H1 (cell line): ENCODE data around the gene ANO2. TPM values are rescaled to one million over a fixed set of nuclear protein-coding genes. Genes with fewer than 3 reads are reported as not detected.

Experiments
- CTCF ChIA-PET: fragments of 300-600 bp; sonication (Branson Sonifier 250); formaldehyde crosslinking; loops from one replicate; lab custom pipeline; 2021; ENCODE audit not compliant: partially characterized antibody; lab: Charles Lee
- POLR2A ChIA-PET: fragments of 300-600 bp; sonication (Branson Sonifier 250); formaldehyde crosslinking; loops from one replicate; lab custom pipeline; 2021; ENCODE audit warnings: inconsistent platforms; ENCODE audit not compliant: partially characterized antibody; lab: Charles Lee
- DNase-seq, 2 experiments: peaks; one replicate each; pipeline versions ENCODE4 v3.0.0 to v3.0.0-alpha.2; 2010 to 2022; ENCODE audit warnings: low spot score in 2 of 2, low read depth in 1 of 2, mixed read lengths in 1 of 2
- FAIRE-seq: peaks from 2 replicates; lab custom pipeline; 2011; peaks lifted over from hg19 to GRCh38; lab: Jason Lieb, UNC
- H2AFZ ChIP-seq: 2 replicates; pipeline ENCODE4 v1.8.1; 2012; ENCODE audit warnings: low read length, inconsistent platforms
- H2AK5ac ChIP-seq: 2 replicates; pipeline ENCODE4 v1.6.1; 2013; ENCODE audit warnings: low read depth, low read length
- H2BK120ac ChIP-seq: replicated peaks from 2 replicates; pipeline ENCODE3; 2013; ENCODE audit warnings: low read depth, low read length, inconsistent platforms
- H2BK12ac ChIP-seq: 2 replicates; pipeline ENCODE4 v1.6.1; 2013; ENCODE audit warnings: low read depth, low read length
- H2BK15ac ChIP-seq: 2 replicates; pipeline ENCODE4 v1.6.1; 2013; ENCODE audit warnings: low read length
- H2BK20ac ChIP-seq: 2 replicates; pipeline ENCODE4 v1.6.1; 2013; ENCODE audit warnings: low read length
- H2BK5ac ChIP-seq: 2 replicates; pipeline ENCODE4 v1.6.1; 2013; ENCODE audit warnings: low read depth, low read length
- H3K14ac ChIP-seq: 2 replicates; pipeline ENCODE4 v1.6.1; 2013; ENCODE audit warnings: inconsistent platforms; ENCODE audit not compliant: insufficient read length
- H3K18ac ChIP-seq: 2 replicates; pipeline ENCODE4 v1.6.1; 2013; ENCODE audit warnings: low read length; ENCODE audit errors: extremely low read depth
- H3K23ac ChIP-seq: 2 replicates; pipeline ENCODE4 v1.6.1; 2013; ENCODE audit warnings: inconsistent platforms; ENCODE audit not compliant: insufficient read length
- H3K23me2 ChIP-seq: 2 replicates; pipeline ENCODE4 v1.6.1; 2013; ENCODE audit warnings: low read depth, low read length
- H3K27ac ChIP-seq: 2 replicates; pipeline ENCODE4 v1.6.1; 2011; ENCODE audit warnings: low read depth, low read length, inconsistent platforms
- H3K27me3 ChIP-seq, 4 experiments: replicated peaks in 1 of 4; 1 replicate in 1 of 4; 2 replicates in 3 of 4; pipeline versions ENCODE4 v1.6.1 to v1.8.1; 2011 to 2013; ENCODE audit warnings: low read length in 3 of 4, mild to moderate bottlenecking in 3 of 4, inconsistent platforms in 2 of 4, mixed read lengths in 2 of 4, moderate library complexity in 1 of 4; ENCODE audit not compliant: control insufficient read depth in 3 of 4, insufficient read depth in 3 of 4; ENCODE audit errors: extremely low read depth in 1 of 4
- H3K36me3 ChIP-seq, 4 experiments: 2 replicates each; pipeline versions ENCODE4 v1.6.1 to v1.8.1; 2011 to 2013; ENCODE audit warnings: mild to moderate bottlenecking in 4 of 4, low read length in 3 of 4, moderate library complexity in 2 of 4, control low read depth in 1 of 4, inconsistent platforms in 1 of 4; ENCODE audit not compliant: insufficient read depth in 4 of 4, control insufficient read depth in 2 of 4
- H3K4ac ChIP-seq: replicated peaks from 2 replicates; pipeline ENCODE3; 2013; ENCODE audit warnings: low read length, low read depth, mixed read lengths, inconsistent platforms; ENCODE audit not compliant: insufficient read length
- H3K4me1 ChIP-seq, 4 experiments: replicated peaks in 1 of 4; 1 replicate in 1 of 4; 2 replicates in 3 of 4; pipeline versions ENCODE4 v1.6.1 to v1.8.1; 2011 to 2013; ENCODE audit warnings: low read length in 3 of 4, inconsistent platforms in 2 of 4, mixed read lengths in 1 of 4; ENCODE audit not compliant: insufficient read depth in 4 of 4, control insufficient read depth in 3 of 4
- H3K4me2 ChIP-seq, 2 experiments: 2 replicates each; pipeline versions ENCODE4 v1.6.1 to v1.8.1; 2011 to 2013; ENCODE audit warnings: low read depth in 2 of 2, low read length in 2 of 2, control low read depth in 1 of 2, inconsistent platforms in 1 of 2, mild to moderate bottlenecking in 1 of 2; ENCODE audit not compliant: insufficient read depth in 1 of 2
- H3K4me3 ChIP-seq, 4 experiments: fragments of 200-600, 300-600 bp in 1 of 4; sonication (generic), shearing (Covaris generic), sonication (Bioruptor Twin) in 1 of 4; 2 replicates each; pipeline versions ENCODE4 v1.5.1 to v1.8.1; 2011 to 2016; ENCODE audit warnings: low read length in 4 of 4, low read depth in 3 of 4, control low read depth in 2 of 4, inconsistent platforms in 2 of 4, mild to moderate bottlenecking in 2 of 4, mixed read lengths in 1 of 4, moderate library complexity in 1 of 4; ENCODE audit not compliant: insufficient read depth in 2 of 4; ENCODE audit errors: extremely low read depth in 1 of 4
- H3K56ac ChIP-seq: replicated peaks from 2 replicates; pipeline ENCODE3; 2013; ENCODE audit warnings: low read depth, mild to moderate bottlenecking, mixed read lengths, low read length, inconsistent platforms; ENCODE audit not compliant: insufficient read length
- H3K79me1 ChIP-seq: 2 replicates; pipeline ENCODE4 v1.6.1; 2013; ENCODE audit warnings: low read depth, low read length, control low read depth
- H3K79me2 ChIP-seq, 2 experiments: 2 replicates each; pipeline versions ENCODE4 v1.6.1 to v1.8.1; 2012 to 2013; ENCODE audit warnings: low read length in 2 of 2, mild to moderate bottlenecking in 2 of 2, inconsistent platforms in 1 of 2; ENCODE audit not compliant: insufficient read depth in 2 of 2, control insufficient read depth in 1 of 2
- H3K9ac ChIP-seq, 4 experiments: replicated peaks in 1 of 4; 1 replicate in 1 of 4; 2 replicates in 3 of 4; pipeline versions ENCODE4 v1.6.1 to v1.8.1; 2011 to 2013; ENCODE audit warnings: low read depth in 3 of 4, low read length in 3 of 4, control low read depth in 2 of 4, mild to moderate bottlenecking in 2 of 4, moderate library complexity in 2 of 4, inconsistent platforms in 1 of 4; ENCODE audit errors: extremely low read depth in 1 of 4
- H3K9me3 ChIP-seq, 2 experiments: 2 replicates each; pipeline versions ENCODE4 v1.6.1 to v1.8.1; 2012 to 2013; ENCODE audit warnings: mild to moderate bottlenecking in 2 of 2, moderate library complexity in 2 of 2, control low read depth in 1 of 2, inconsistent platforms in 1 of 2, low read depth in 1 of 2, low read length in 1 of 2, mixed read lengths in 1 of 2; ENCODE audit not compliant: insufficient read depth in 2 of 2
- H4K20me1 ChIP-seq, 2 experiments: replicated peaks in 1 of 2; 2 replicates each; pipeline versions ENCODE3 to v1.8.1; 2011 to 2013; ENCODE audit warnings: inconsistent platforms in 2 of 2, low read length in 2 of 2, mild to moderate bottlenecking in 1 of 2; ENCODE audit not compliant: insufficient read depth in 2 of 2, control insufficient read depth in 1 of 2
- H4K5ac ChIP-seq: 2 replicates; pipeline ENCODE4 v1.6.1; 2013; ENCODE audit warnings: low read length, low read depth, mixed read lengths, inconsistent platforms; ENCODE audit not compliant: insufficient read length
- H4K8ac ChIP-seq: 2 replicates; pipeline ENCODE4 v1.8.0; 2013; ENCODE audit warnings: mild to moderate bottlenecking, moderate library complexity, low read length, inconsistent platforms; ENCODE audit not compliant: insufficient read depth; ENCODE audit errors: extremely low read depth
- H4K91ac ChIP-seq: replicated peaks from 2 replicates; pipeline ENCODE3; 2013; ENCODE audit warnings: low read length, mixed read lengths, inconsistent platforms; ENCODE audit not compliant: insufficient read length
- CHD1 ChIP-seq: IDR thresholded peaks from 2 replicates; pipeline ENCODE4 v1.6.1; 2012; ENCODE audit warnings: low read depth, low read length, improper control_type of control experiment
- E2F6 ChIP-seq: IDR thresholded peaks from 2 replicates; pipeline ENCODE4 v1.6.1; 2012; ENCODE audit warnings: inconsistent platforms
- SP1 ChIP-seq: IDR thresholded peaks from 2 replicates; pipeline ENCODE4 v1.6.1; 2011; ENCODE audit warnings: low read depth, low read length
- WGBS, 2 experiments: shearing (Covaris generic) in 1 of 2; methylation state at CpG; one replicate each; pipeline versions ENCODE4 v1.1.6 to v1.1.7; 2013 to 2015; ENCODE audit warnings: low lambda C conversion rate in 2 of 2, mixed read lengths in 2 of 2, inconsistent platforms in 1 of 2, low coverage in 1 of 2, missing lambda C conversion rate in 1 of 2; ENCODE audit not compliant: insufficient replicate concordance in 2 of 2, insufficient coverage in 1 of 2, insufficient read length in 1 of 2; ENCODE audit errors: extremely low coverage in 1 of 2, missing lambda C conversion rate in 1 of 2; 5-methylcytosine and 5-hydroxymethylcytosine counted together
- polyA plus RNA-seq, 7 experiments: library from polyadenylated mRNA; depleted of rRNA in 3 of 7; stranded (reverse) in 5 of 7; unstranded in 2 of 7; fragments of >200 nt in 5 of 7; fragments of 200-250 nt in 2 of 7; gene quantifications; 1 replicate in 5 of 7; 2 replicates in 1 of 7; 4 replicates in 1 of 7; pipeline versions ENCODE4 v1.2.1 to v1.2.3, GENCODE V29; 2011 to 2013; ENCODE audit warnings: missing spikeins in 2 of 7, mixed read lengths in 2 of 7
- total RNA-seq: library from RNA; stranded (reverse); fragmentation: NEBNext Ultra II Directional; extraction: Animal tissue kit (Norgen Biotek cat#: 25700); gene quantifications from 2 replicates; pipeline ENCODE4 v1.2.1, GENCODE V29; 2021

ANO2 gene
- total and polyA plus RNA-seq, 2 of the 8 experiments (the other 6 are each of a cell fraction or from before 2014, with no cell fraction given): 1.9 to 5.5 TPM

DNA sequence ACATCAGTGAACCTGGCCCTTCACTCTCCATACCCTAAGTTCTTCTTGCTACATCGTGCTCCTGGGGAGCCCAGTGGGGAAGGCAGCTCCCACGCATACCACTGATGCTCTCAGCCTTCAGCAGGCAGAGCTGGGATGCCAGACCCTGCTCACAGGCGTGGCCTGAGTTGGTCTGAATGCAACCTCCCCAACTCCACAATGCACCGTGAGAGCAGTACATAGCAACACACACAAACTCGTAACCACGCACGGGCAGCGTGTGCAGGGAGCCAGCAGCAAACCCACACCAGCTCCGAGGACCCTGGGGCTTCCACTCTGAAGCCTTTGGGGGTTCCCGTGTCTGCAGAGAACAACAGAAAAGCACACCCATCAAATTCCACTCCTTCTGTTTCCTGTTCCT, 37.3 kb downstream of the ANO2 start:
- H3K9me3 ChIP-seq: no peaks in the 10 kb centered on the region
- WGBS, 2 experiments: 92% methylated on average over 10 of the region's 10 CpGs; no CpG with 5 or more reads in 1 of the 2 experiments

More for the DNA sequence above, 37.3 kb downstream of the ANO2 start:
- TF ChIP-seq SP1: no peak
- TF ChIP-seq E2F6: no peak
- no peak for TF ChIP-seq CHD1
- TF ChIP-seq, all 59 proteins: peak for 0
- Histone ChIP-seq H3K27ac (no peak overlapping the region), H3K4me2 (no peak overlapping the region), H3K27me3 (no peaks in the 10 kb centered on the region), H4K20me1 (no peaks in the 10 kb centered on the region), H4K8ac (no peak overlapping the region), H2BK15ac (no peak overlapping the region), H4K91ac (no peak overlapping the region), H3K23ac (no peak overlapping the region), H3K4me1 (peaks cover 0 to 2% (median 0%) of the 10 kb centered on the region in 4 experiments; a peak in 1 of 7 replicates), H2BK120ac (no peak overlapping the region), H3K9ac (no peak overlapping the region), H3K79me2 (no peaks in the 10 kb centered on the region), H3K23me2 (no peaks in the 10 kb centered on the region), H3K36me3 (no peaks in the 10 kb centered on the region), H4K5ac (no peak overlapping the region), H3K14ac (no peak overlapping the region), H2BK20ac (no peak overlapping the region), H3K18ac (no peak overlapping the region), H3K4ac (no peak overlapping the region), H3K4me3 (no peak overlapping the region), H2BK5ac (peak overlapping the region; percentile 48; the same call in 1 of the 2 replicates), H2AFZ (no peak overlapping the region), H3K56ac (no peak overlapping the region), H2AK5ac (no peak overlapping the region), H3K79me1 (no peaks in the 10 kb centered on the region), H2BK12ac (no peak overlapping the region)
- ChIA-PET POLR2A (no interaction called here), CTCF (interaction anchor here (0.7 to 2.7 kb wide), 6 partner anchors 9 to 163 kb away, joined by 3 to 14 read pairs (median 6); no protein-coding TSS in a partner anchor)
- DNase-seq (no peak), FAIRE-seq (no peak)
